Mesodermal cell (in vitro differentiated cells): ENCODE data around the gene LIPC.
A peak's percentile ranks its signal among the peaks of the same experiment; 100 is the strongest.

Source experiments
- H3K27ac ChIP-seq: 2 replicates; pipeline ENCODE4 v1.7.0; 2013; ENCODE audit warnings: mild to moderate bottlenecking, low read depth, low read length, moderate library complexity; ENCODE audit not compliant: severe bottlenecking
- H3K36me3 ChIP-seq: 2 replicates; pipeline ENCODE4 v1.7.1; 2013; ENCODE audit warnings: mild to moderate bottlenecking, low read length, moderate library complexity; ENCODE audit not compliant: control insufficient read depth, insufficient read depth
- H3K4me1 ChIP-seq: one replicate; pipeline ENCODE4 v1.7.1; 2013; ENCODE audit warnings: mild to moderate bottlenecking, low read length; ENCODE audit not compliant: insufficient read depth, control insufficient read depth, poor library complexity, severe bottlenecking
- H3K4me3 ChIP-seq: 2 replicates; pipeline ENCODE4 v1.7.0; 2013; ENCODE audit warnings: low read length, control low read depth, mild to moderate bottlenecking; ENCODE audit not compliant: insufficient read depth, poor library complexity, severe bottlenecking; ENCODE audit errors: extremely low read depth
- H3K9me3 ChIP-seq: 2 replicates; pipeline ENCODE4 v1.7.1; 2013; ENCODE audit warnings: mild to moderate bottlenecking, low read length, moderate library complexity; ENCODE audit not compliant: control insufficient read depth
- WGBS, 2 experiments: methylation state at CpG; one replicate each; pipeline ENCODE4 v1.1.5; 2013; ENCODE audit warnings: missing lambda C conversion rate in 2 of 2; ENCODE audit not compliant: insufficient coverage in 2 of 2; 5-methylcytosine and 5-hydroxymethylcytosine counted together

The LIPC gene

DNA sequence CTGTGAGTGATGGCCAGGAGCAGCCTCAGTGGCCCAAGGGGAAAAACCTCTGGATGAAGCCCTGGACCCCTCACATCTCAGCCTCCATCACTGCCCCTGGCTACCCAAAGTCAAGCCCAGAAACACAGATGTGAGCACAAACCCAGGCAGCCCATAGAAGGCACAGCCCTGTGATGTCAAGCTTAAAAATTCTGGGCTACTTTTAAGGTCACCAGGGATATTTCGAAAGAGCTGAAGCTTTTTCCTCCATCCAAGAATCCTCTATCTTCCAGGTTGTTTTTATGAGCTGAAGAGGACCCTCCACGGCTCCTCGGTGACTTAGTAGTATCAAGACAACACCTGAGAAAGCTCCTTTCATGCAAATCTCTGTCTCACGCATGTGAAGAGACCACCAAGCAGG lies 11.5 kb downstream of the LIPC start:
- WGBS, 2 experiments: 80 to 86% methylated on average over 2 to 4 of the region's 4 CpGs
- Histone ChIP-seq H3K36me3 (no peaks in the 10 kb centered on the region), H3K4me1 (peaks cover 52% of the 10 kb centered on the region), H3K4me3 (no peak overlapping the region), H3K9me3 (no peaks in the 10 kb centered on the region), H3K27ac (no peak overlapping the region)

DNA sequence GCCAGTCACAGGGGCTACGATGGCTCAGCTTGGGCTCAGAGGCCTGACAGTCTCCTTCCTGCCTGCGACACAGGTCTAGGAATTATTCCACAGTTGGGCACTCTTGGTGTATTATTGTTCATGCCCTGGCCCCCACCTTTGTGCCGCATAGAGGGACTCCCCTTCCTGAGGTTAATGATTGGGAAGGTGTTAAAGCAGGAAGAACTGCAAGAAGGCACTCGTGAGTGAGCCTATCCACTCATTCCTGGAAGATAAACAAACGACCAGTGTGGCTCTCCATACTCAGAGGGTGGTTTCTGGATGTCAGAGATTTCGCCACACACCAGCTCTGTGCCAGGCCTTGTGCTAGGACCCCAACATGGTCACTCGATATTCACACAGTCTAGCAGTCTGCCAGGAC lies 12.3 kb downstream of the LIPC start:
- Histone ChIP-seq H3K4me1 (peaks cover 50% of the 10 kb centered on the region), H3K4me3 (no peak overlapping the region), H3K9me3 (no peaks in the 10 kb centered on the region), H3K27ac (no peak overlapping the region), H3K36me3 (no peaks in the 10 kb centered on the region)
- WGBS, 2 experiments: 73 to 75% methylated on average over 7 of the region's 7 CpGs

DNA sequence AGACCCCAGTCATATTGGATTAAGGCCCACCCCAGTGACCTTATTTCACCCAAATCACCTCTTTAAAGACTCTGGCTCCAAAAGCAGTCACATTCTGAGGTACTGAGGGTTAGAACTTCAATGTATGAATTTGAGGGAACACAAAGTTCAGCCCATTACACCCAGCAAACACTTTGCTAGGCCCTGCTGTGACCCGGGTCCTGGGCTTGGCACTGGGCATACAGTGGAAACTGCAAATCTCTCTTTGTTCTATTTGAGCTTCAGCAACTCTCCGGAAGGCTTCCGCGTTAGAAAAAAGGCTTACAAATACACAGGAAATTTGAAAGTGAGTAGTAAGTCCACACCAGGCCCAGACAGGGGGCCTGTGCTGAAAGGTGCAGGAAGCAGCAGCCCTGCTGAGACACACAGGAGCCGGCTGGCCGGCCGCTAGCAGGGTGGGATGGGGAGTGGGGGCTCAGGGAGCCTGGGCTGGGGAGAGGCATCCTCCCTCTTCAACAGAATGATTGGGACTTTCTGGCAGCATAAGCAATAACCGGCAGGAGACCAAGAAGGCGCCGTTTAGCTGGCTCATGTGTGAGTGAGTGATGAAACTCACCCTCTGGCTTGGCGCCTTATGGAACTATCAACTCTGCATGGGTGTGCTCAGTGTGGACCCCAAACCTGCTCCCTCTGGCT lies 13.0 kb downstream of the LIPC start:
- no peak overlapping the region for H3K4me3 ChIP-seq
- H3K4me1 ChIP-seq: peaks cover 43% of the 10 kb centered on the region
- 81 to 92% methylated on average over 3 to 11 of the region's 11 CpGs for WGBS, 2 experiments
- peak overlapping the region; percentile 26 for H3K27ac ChIP-seq
- no peaks in the 10 kb centered on the region for H3K9me3 ChIP-seq
- no peaks in the 10 kb centered on the region for H3K36me3 ChIP-seq

DNA sequence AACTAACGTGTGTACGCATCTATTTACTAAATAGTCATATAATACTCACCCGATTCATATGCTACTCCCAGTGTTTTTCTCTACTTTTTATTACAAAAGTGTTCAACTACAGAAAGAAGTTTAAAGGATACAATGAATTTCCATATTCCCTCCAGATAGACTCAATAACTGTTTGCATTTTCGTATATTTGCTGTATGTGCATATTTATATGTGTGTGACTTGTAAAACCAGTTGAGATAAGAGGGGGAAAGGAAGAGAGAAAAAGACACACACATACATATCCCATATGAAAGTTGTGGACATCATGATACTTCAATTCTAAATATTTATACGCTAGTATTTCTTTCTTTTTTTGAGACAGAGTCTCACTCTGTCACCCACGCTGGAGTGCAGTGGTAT lies 14.1 kb downstream of the LIPC start:
- WGBS, 2 experiments: 92 to 100% methylated on average over 3 to 5 of the region's 6 CpGs
- Histone ChIP-seq H3K27ac (no peak overlapping the region), H3K9me3 (no peaks in the 10 kb centered on the region), H3K36me3 (no peaks in the 10 kb centered on the region), H3K4me1 (peaks cover 32% of the 10 kb centered on the region), H3K4me3 (no peak overlapping the region)

DNA sequence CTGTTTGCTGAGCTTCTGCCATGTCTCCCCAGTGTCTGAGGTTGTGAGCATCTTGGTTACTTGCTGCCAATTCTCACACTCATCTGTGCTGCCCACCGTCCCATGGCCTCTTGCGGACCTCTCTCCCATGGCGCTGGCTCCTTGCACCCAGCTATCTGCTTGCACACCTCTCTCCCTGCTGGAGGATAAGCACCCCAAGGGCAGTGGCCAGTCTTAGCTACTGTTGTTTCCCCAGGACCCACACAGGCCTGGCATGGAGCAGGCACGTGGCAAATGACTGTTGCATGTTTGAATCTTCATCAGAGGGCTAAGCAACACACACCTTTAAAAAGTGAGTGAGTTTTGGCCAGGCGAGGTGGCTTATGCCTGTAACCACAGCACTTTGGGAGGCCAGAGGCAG lies 14.7 kb downstream of the LIPC start:
- Histone ChIP-seq H3K36me3 (no peaks in the 10 kb centered on the region), H3K4me1 (peaks cover 26% of the 10 kb centered on the region), H3K27ac (no peak overlapping the region), H3K9me3 (no peaks in the 10 kb centered on the region), H3K4me3 (no peak overlapping the region)
- 75 to 91% methylated on average over 4 to 5 of the region's 5 CpGs for WGBS, 2 experiments

DNA sequence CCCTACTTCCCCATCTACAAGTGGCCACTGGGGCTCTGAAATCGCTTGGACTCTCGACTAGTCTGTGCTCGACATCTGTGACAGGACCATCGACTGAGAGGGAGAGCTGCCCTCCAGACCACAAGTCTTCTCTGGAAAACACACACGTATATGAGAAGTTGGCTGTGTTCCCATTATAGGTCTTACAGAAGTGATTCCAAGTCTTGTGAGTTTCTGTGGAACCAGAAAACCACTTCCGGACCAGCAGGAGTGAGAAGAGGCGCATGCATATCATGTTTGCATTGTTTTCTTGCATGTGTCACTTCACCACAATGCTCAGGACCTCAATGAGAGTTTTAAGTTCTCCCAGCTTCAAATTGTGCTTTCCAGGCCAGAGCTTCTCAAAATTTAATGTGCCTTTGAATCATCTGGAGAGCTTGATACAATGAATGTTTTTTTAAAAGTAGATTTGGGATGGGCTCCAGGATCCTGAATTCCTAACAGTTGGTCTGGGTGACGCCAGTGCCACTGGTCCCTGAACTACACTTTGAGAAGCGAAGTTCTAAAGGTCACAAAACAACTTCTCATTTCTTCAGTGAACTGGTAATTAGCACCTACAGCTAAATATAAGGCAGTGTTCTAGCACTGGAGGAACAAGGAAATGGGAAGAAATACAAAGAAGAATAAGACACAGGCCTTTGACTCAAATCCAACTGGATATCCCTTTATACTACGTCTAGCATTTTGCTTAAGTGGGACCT lies 15.7 kb downstream of the LIPC start:
- no peak overlapping the region for H3K4me3 ChIP-seq
- H3K4me1 ChIP-seq: peaks cover 19% of the 10 kb centered on the region
- no peaks in the 10 kb centered on the region for H3K36me3 ChIP-seq
- 100% methylated on average over 7 of the region's 10 CpGs; no CpG with 5 or more reads in 1 of the 2 experiments for WGBS, 2 experiments
- no peak overlapping the region for H3K27ac ChIP-seq
- H3K9me3 ChIP-seq: no peaks in the 10 kb centered on the region

DNA sequence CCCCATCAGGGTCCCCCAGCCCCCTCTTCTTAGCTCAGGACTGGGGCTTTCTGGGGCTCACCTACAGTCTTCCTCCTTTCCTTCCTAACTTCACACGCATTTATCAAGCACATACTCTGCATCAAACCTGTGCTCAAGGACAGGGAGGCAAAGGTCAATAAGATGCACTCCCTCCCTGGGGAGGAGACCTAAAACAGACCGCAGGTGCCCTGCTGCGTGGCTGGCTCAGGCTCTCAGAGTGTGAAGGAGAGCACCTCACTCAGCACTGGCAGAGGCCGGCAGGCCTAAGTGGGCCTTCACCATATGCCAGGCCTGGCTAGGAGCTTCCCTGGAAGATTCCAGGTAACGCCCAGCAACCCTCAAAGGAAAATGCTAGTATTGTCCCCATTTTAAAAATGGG lies 16.5 kb downstream of the LIPC start:
- Histone ChIP-seq H3K36me3 (no peaks in the 10 kb centered on the region), H3K4me3 (no peak overlapping the region), H3K27ac (no peak overlapping the region), H3K9me3 (no peaks in the 10 kb centered on the region), H3K4me1 (peaks cover 17% of the 10 kb centered on the region)
- WGBS, 2 experiments: 83 to 95% methylated on average over 4 of the region's 5 CpGs

DNA sequence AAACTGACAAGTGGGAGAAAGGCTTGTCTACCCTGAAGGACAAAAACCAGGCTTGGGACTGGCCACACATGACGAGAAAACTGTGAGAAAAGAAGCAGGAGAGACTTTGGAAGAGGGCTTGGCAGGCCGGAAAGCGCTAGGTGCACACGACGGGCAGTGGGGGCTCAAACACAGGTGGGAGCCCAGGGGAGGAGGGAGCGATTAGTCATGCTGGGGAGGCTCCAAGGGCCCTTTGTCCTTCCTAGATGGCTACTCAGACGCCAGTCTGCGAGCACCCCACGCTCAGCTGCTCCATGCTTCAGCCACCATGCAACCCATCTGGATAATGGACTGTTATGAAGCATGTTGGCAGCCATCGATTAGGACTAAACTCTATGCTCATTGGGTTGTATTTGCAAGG lies 17.1 kb downstream of the LIPC start:
- Histone ChIP-seq H3K9me3 (no peaks in the 10 kb centered on the region), H3K27ac (no peak overlapping the region), H3K4me3 (no peak overlapping the region), H3K4me1 (peaks cover 15% of the 10 kb centered on the region), H3K36me3 (no peaks in the 10 kb centered on the region)
- 74 to 78% methylated on average over 6 to 7 of the region's 10 CpGs for WGBS, 2 experiments

DNA sequence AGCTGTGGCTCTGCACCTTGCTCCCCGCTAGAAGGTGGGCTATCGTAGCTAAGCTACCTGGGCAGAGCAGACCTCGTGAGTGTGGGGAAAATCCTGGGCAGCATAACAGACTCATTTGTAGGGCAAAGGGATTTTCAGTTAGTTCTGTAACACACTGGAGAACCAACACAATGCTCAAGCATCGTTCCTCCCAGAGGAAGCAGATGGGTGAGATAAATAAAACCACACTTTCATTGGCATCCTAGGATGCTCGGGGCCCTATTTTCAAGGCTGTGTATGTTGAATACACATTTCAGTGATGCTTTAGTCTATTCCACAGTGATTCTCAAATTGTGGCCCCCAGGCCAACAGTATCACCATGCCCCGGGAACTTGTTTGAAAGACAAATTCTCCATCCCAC lies 20.0 kb downstream of the LIPC start:
- Histone ChIP-seq H3K4me3 (no peak overlapping the region), H3K36me3 (no peaks in the 10 kb centered on the region), H3K9me3 (no peaks in the 10 kb centered on the region), H3K27ac (no peak overlapping the region), H3K4me1 (no peaks in the 10 kb centered on the region)
- WGBS, 2 experiments: 88 to 100% methylated on average over 3 of the region's 6 CpGs

DNA sequence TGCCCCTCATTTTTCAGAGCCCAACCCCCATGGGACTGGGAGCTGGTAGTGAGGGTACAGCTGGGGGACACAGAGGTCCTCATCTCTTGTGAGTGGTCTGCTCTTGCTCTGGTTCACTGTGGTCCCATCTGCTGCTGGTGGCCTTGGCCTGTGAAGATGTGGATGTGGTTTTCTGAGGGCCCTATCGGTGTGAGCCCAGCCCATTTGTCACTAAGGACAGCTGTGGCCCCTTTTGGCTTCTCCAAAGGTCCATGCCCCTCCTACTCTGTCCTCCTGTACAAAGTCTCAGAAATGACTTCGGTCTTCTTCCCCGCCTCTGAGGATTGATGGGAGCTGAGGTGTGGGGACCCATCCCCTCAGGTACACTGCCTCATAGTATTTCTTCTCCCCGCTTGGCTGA lies 21.0 kb downstream of the LIPC start:
- Histone ChIP-seq H3K27ac (no peak overlapping the region), H3K4me3 (no peak overlapping the region), H3K9me3 (no peaks in the 10 kb centered on the region), H3K4me1 (peaks cover 5% of the 10 kb centered on the region), H3K36me3 (no peaks in the 10 kb centered on the region)
- WGBS, 2 experiments: 93 to 100% methylated on average over 2 of the region's 4 CpGs
